GM12878 (cell line): ENCODE results near the gene TMIGD3. TPM values are rescaled to one million over a fixed set of nuclear protein-coding genes. Genes with fewer than 3 reads are reported as not detected.

Source experiments
- ATAC-seq: fragments of 200-7000 bp; cut with Tn5 transposase; 3 replicates; pipeline ENCODE4 v1.9.1; 2020; ENCODE audit warnings: mild to moderate bottlenecking, moderate library complexity
- BruUV-seq: library from RNA; stranded (reverse); fragments of 400-500 nt; replicated peaks from 2 replicates; lab custom pipeline; 2021; lab: Mats Ljungman, UMichigan
- CTCF ChIA-PET: fragments of 300-600 bp; sonication (Branson Sonifier 250); formaldehyde crosslinking; extraction: SDS; loops from one replicate; lab custom pipeline; 2021; ENCODE audit warnings: inconsistent platforms; lab: Yijun Ruan, JAX
- POLR2A ChIA-PET: fragments of 350-600 bp; formaldehyde crosslinking; extraction: SDS; loops from one replicate; lab custom pipeline; 2021; ENCODE audit warnings: inconsistent platforms; lab: Charles Lee
- RAD21 ChIA-PET: fragments of 300-600 bp; sonication (Branson Sonifier 250); formaldehyde crosslinking; loops from one replicate; lab custom pipeline; 2023; ENCODE audit warnings: antibody characterized with exemption; ENCODE audit not compliant: unreplicated experiment; lab: Charles Lee
- SMC1A ChIA-PET: fragments of 300-600 bp; sonication (Branson Sonifier 250); formaldehyde crosslinking; loops from one replicate; lab custom pipeline; 2023; ENCODE audit not compliant: unreplicated experiment, uncharacterized antibody; lab: Charles Lee
- DNase-seq: peaks from one replicate; pipeline ENCODE4 v3.0.0-alpha.2; 2011; ENCODE audit warnings: low read depth, low spot score
- FAIRE-seq: peaks from 3 replicates; lab custom pipeline; 2011; peaks lifted over from hg19 to GRCh38; lab: Jason Lieb, UNC
- H2AFZ ChIP-seq: 2 replicates; pipeline ENCODE4 v1.6.0; 2011; ENCODE audit warnings: low read depth, low read length, control low read depth; ENCODE audit not compliant: control insufficient read depth
- H3K27ac ChIP-seq: 2 replicates; pipeline ENCODE4 v1.5.1; 2011; ENCODE audit warnings: control low read depth; ENCODE audit not compliant: control insufficient read depth, insufficient read depth
- H3K27me3 ChIP-seq, 2 experiments: replicated peaks in 1 of 2; 2 replicates each; pipeline versions ENCODE4 v1.6.0 to v1.6.1; 2011; ENCODE audit warnings: low read length in 1 of 2; ENCODE audit not compliant: control insufficient read depth in 2 of 2, insufficient read depth in 2 of 2
- H3K36me3 ChIP-seq, 2 experiments: 2 replicates each; pipeline ENCODE4 v1.5.1; 2011; ENCODE audit warnings: low read length in 1 of 2; ENCODE audit not compliant: control insufficient read depth in 2 of 2, insufficient read depth in 2 of 2
- H3K4me1 ChIP-seq: 2 replicates; pipeline ENCODE4 v1.6.1; 2011; ENCODE audit warnings: mild to moderate bottlenecking, low read length, moderate library complexity, mixed read lengths; ENCODE audit not compliant: control insufficient read depth, insufficient read depth
- H3K4me2 ChIP-seq: 2 replicates; pipeline ENCODE4 v1.6.0; 2011; ENCODE audit warnings: control low read depth; ENCODE audit not compliant: control insufficient read depth, insufficient read depth
- H3K4me3 ChIP-seq: fragments of 200-600 bp; sonication (generic); 2 replicates; pipeline ENCODE4 v1.5.1; 2016
- H3K79me2 ChIP-seq: 2 replicates; pipeline ENCODE4 v1.6.0; 2011; ENCODE audit warnings: low read length; ENCODE audit not compliant: control insufficient read depth, insufficient read depth
- H3K9ac ChIP-seq: 2 replicates; pipeline ENCODE4 v1.8.0; 2011; ENCODE audit warnings: low read length, control low read depth, mixed read lengths; ENCODE audit not compliant: control insufficient read depth, insufficient read depth
- H3K9me3 ChIP-seq: replicated peaks from 3 replicates; pipeline ENCODE4 v1.5.1; 2011; ENCODE audit warnings: mild to moderate bottlenecking, low read length; ENCODE audit not compliant: control insufficient read depth, insufficient read depth
- H4K20me1 ChIP-seq: 2 replicates; pipeline ENCODE4 v1.6.0; 2011; ENCODE audit not compliant: control insufficient read depth, insufficient read depth
- ASH2L ChIP-seq: fragments of 300-600, 200-600 bp; sonication (generic); IDR thresholded peaks from 2 replicates; pipeline ENCODE4 v1.6.1; 2017; ENCODE audit warnings: low read depth, mild to moderate bottlenecking, borderline replicate concordance
- BHLHE40 ChIP-seq, 2 experiments: fragments of 450-650 bp in 1 of 2; IDR thresholded peaks; 2 replicates each; pipeline ENCODE4 v1.6.1; 2011 to 2017; ENCODE audit warnings: low read depth in 2 of 2, borderline replicate concordance in 1 of 2, improper control_type of control experiment in 1 of 2, low read length in 1 of 2, mild to moderate bottlenecking in 1 of 2
- BMI1 ChIP-seq: fragments of 450-650 bp; IDR thresholded peaks from 2 replicates; pipeline ENCODE4 v1.6.1; 2016; ENCODE audit warnings: mild to moderate bottlenecking, moderate library complexity, borderline replicate concordance
- GATAD2B ChIP-seq: fragments of 450-650 bp; conservative IDR thresholded peaks from 2 replicates; pipeline ENCODE4 v1.6.1; 2017; ENCODE audit warnings: low read depth, mild to moderate bottlenecking, moderate library complexity
- KLF5 ChIP-seq: fragments of 450-650 bp; IDR thresholded peaks from 2 replicates; pipeline ENCODE4 v1.6.1; 2014; ENCODE audit warnings: mild to moderate bottlenecking; ENCODE audit not compliant: partially characterized antibody
- MEF2A ChIP-seq: IDR thresholded peaks from 2 replicates; pipeline ENCODE4 v1.6.1; 2011; ENCODE audit warnings: low read depth, mild to moderate bottlenecking, low read length, moderate library complexity; ENCODE audit not compliant: insufficient read depth
- RB1 ChIP-seq: fragments of 450-650 bp; formaldehyde crosslinking; IDR thresholded peaks from 2 replicates; pipeline ENCODE4 v1.6.1; 2017; ENCODE audit warnings: mild to moderate bottlenecking, borderline replicate concordance
- RBBP5 ChIP-seq: fragments of 200-600 bp; sonication (generic); conservative IDR thresholded peaks from 2 replicates; pipeline ENCODE4 v1.6.1; 2016
- TARDBP ChIP-seq: IDR thresholded peaks from 2 replicates; pipeline ENCODE4 v1.6.1; 2016; ENCODE audit warnings: borderline replicate concordance
- TCF12 ChIP-seq: IDR thresholded peaks from 2 replicates; pipeline ENCODE4 v1.6.1; 2011; ENCODE audit warnings: low read depth, mild to moderate bottlenecking, low read length
- ZNF274 ChIP-seq: IDR thresholded peaks from one replicate; pipeline ENCODE4 v1.8.0; 2011; ENCODE audit not compliant: insufficient read length, insufficient read depth
- ZNF384 ChIP-seq: IDR thresholded peaks from 2 replicates; pipeline ENCODE4 v1.6.1; 2012; ENCODE audit warnings: low read depth, mild to moderate bottlenecking, low read length, improper control_type of control experiment, borderline replicate concordance
- ZSCAN29 ChIP-seq: fragments of 450-650 bp; IDR thresholded peaks from 2 replicates; pipeline ENCODE4 v1.6.1; 2017; ENCODE audit warnings: mild to moderate bottlenecking, moderate library complexity
- ZZZ3 ChIP-seq: IDR thresholded peaks from 2 replicates; pipeline ENCODE4 v1.6.1; 2011; ENCODE audit warnings: low read depth; ENCODE audit not compliant: control insufficient read depth, insufficient read length
- WGBS: methylation state at CpG from one replicate; pipeline ENCODE4 v1.1.6; 2016; ENCODE audit warnings: low lambda C conversion rate; ENCODE audit not compliant: insufficient replicate concordance, insufficient coverage; ENCODE audit errors: missing lambda C conversion rate; 5-methylcytosine and 5-hydroxymethylcytosine counted together
- in situ Hi-C: fragments of 300-500 bp; cut with MboI; formaldehyde crosslinking; loops from 9 replicates; pipeline ENCODE4 v1.14.3; 2018; ENCODE audit warnings: mixed read lengths
- intact Hi-C: fragments of 100-400 bp; cut with micrococcal nuclease; formaldehyde crosslinking; loops from one replicate; pipeline ENCODE4 v1.14.2; 2022; ENCODE audit not compliant: unreplicated experiment
- polyA plus RNA-seq, 11 experiments: library from polyadenylated mRNA; depleted of rRNA in 4 of 11; unstranded in 6 of 11; stranded (reverse) in 5 of 11; fragments of >200 nt; fragmentation: Nextera tagmentation in 4 of 11; fragmentation: Illumina TruSeq in 1 of 11; extraction: Ambion mirVana in 4 of 11; extraction: Trizol in 1 of 11; gene quantifications; 1 replicate in 1 of 11; 2 replicates in 10 of 11; pipeline versions ENCODE4 v1.2.1 to v1.2.3, GENCODE V29; 2011 to 2016; ENCODE audit warnings: inconsistent platforms in 2 of 11, missing spikeins in 2 of 11, low read depth in 1 of 11
- total RNA-seq, 4 experiments: library from RNA; depleted of rRNA in 3 of 4; stranded (reverse); fragments of >200 nt in 3 of 4; fragmentation: Illumina TruSeq in 1 of 4; extraction: Trizol in 1 of 4; gene quantifications; 2 replicates each; pipeline versions ENCODE4 v1.2.1 to v1.2.3, GENCODE V29; 2013 to 2021
- TF ChIP-seq, protein P1 (sequence below): IDR thresholded peaks from 2 replicates; pipeline ENCODE4 v1.6.1; 2012; ENCODE audit warnings: mild to moderate bottlenecking, low read depth, low read length
- TF ChIP-seq, protein P2 (sequence below): fragments of 450-650 bp; formaldehyde crosslinking; IDR thresholded peaks from 2 replicates; pipeline ENCODE4 v1.4.0; 2022; ENCODE audit warnings: mild to moderate bottlenecking, moderate library complexity

Gene TMIGD3
- total and polyA plus RNA-seq, 10 of the 15 experiments (the other 5 are each of a cell fraction or from before 2014, with no cell fraction given): 0.17 TPM; not detected in 9

DNA sequence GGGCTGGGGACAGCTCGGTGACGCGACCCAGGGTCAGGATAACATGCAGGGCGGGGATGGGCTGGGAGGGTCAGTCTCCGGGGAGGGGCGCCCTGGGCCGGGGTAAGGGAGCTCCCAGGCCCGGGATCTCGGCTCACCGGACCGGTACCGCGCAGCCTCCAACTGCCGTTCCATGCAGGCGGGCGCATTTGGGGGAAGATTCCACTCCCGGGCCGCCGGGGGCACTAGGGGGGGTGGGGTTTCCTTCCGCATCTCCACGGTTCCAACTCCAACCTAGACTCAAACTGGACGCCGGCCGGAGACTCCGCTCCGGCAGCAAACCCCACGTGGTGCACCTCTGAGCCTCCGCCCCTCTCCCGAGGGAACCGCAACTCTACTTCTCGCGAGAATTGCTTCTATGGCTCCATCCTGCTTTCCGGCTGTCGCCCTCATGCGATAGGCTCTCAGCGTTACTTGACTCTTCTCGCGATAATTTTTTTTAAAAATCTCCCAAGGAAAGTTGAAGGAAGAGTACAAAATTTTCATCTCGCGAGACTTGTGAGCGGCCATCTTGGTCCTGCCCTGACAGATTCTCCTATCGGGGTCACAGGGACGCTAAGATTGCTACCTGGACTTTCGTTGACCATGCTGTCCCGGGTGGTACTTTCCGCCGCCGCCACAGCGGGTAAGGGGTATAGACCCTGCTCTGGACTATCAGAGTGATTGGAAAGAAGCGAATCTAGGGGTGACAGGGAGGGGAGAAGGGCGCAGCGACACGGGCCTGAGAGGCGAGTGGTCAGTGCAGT, 54.3 kb downstream of the TMIGD3 start, which contains the start of the genes ATP5PB and WDR77:
ATP5PB (plus strand) TSS at position 547 of the 785 bp plus-strand sequence; CDS start at position 625, 78 bp downstream.
WDR77 (minus strand) TSS at position 339 of the 785 bp plus-strand sequence; CDS start at position 252, 87 bp downstream.
- Histone ChIP-seq H3K27me3 (no peaks in the 10 kb centered on the region), H3K9me3 (no peaks in the 10 kb centered on the region), H4K20me1 (no peaks in the 10 kb centered on the region), H3K4me1 (peaks cover 24% of the 10 kb centered on the region), H3K27ac (peak within 1 kb of the TSS; percentile 95), H2AFZ (peak within 1 kb of the TSS; percentile 93), H3K79me2 (peaks cover 80% of the 10 kb centered on the region), H3K4me3 (peak within 1 kb of the TSS; percentile 98), H3K9ac (peak within 1 kb of the TSS; percentile 99), H3K36me3 (peaks cover 0 to 17% of the 10 kb centered on the region in 2 experiments; a peak in 2 of 4 replicates), H3K4me2 (peak within 1 kb of the TSS; percentile 96)
- ChIA-PET SMC1A (interaction anchor here (0.9 to 2.8 kb wide), 9 partner anchors 8 to 288 kb away, joined by 3 to 20 read pairs (median 3); partner anchors contain the start of genes ADORA3 and TMIGD3), CTCF (interaction anchor here (0.7 to 3.1 kb wide), 6 partner anchors 10 to 418 kb away, joined by 3 to 22 read pairs (median 6); no protein-coding TSS in a partner anchor), RAD21 (interaction anchor here (0.6 to 3.5 kb wide), 9 partner anchors 25 to 312 kb away, joined by 3 to 18 read pairs (median 4); partner anchors contain the start of gene DDX20), POLR2A (interaction anchor here (1.5 kb wide), 1 partner anchor 59 kb away, joined by 5 read pairs; no protein-coding TSS in a partner anchor)
- FAIRE-seq (peak; percentile 73), ATAC-seq (peak; percentile 91), DNase-seq (peak; percentile 98)
- BruUV-seq: no TSS peak
- WGBS: 1% methylated on average over 47 of the region's 54 CpGs
- intact Hi-C loops (loop anchor here (2.0 to 5.0 kb wide), 2 partner anchors 58 to 306 kb away; partner anchors contain the start of gene DDX20), in situ Hi-C loops (no loop called here)
- TF ChIP-seq ZNF384: peak; percentile 96
- TF ChIP-seq ZZZ3: no peak
- TF ChIP-seq BMI1: no peak
- 0 out of 2 replicates have a peak, but pooled peaks have one; percentile 39 for TF ChIP-seq ASH2L
- TF ChIP-seq BHLHE40 (IDR thresholded peaks at IDR 0.05; ENCODE audit: borderline replicate concordance in 1 of 2, low read depth in 2 of 2, low read length in 1 of 2): no peak
- no peak for TF ChIP-seq TARDBP
- TF ChIP-seq RBBP5: no peak
- TF ChIP-seq GATAD2B: 0 out of 2 replicates have a peak, but pooled peaks have one; percentile 38
- TF ChIP-seq, protein P1, sequence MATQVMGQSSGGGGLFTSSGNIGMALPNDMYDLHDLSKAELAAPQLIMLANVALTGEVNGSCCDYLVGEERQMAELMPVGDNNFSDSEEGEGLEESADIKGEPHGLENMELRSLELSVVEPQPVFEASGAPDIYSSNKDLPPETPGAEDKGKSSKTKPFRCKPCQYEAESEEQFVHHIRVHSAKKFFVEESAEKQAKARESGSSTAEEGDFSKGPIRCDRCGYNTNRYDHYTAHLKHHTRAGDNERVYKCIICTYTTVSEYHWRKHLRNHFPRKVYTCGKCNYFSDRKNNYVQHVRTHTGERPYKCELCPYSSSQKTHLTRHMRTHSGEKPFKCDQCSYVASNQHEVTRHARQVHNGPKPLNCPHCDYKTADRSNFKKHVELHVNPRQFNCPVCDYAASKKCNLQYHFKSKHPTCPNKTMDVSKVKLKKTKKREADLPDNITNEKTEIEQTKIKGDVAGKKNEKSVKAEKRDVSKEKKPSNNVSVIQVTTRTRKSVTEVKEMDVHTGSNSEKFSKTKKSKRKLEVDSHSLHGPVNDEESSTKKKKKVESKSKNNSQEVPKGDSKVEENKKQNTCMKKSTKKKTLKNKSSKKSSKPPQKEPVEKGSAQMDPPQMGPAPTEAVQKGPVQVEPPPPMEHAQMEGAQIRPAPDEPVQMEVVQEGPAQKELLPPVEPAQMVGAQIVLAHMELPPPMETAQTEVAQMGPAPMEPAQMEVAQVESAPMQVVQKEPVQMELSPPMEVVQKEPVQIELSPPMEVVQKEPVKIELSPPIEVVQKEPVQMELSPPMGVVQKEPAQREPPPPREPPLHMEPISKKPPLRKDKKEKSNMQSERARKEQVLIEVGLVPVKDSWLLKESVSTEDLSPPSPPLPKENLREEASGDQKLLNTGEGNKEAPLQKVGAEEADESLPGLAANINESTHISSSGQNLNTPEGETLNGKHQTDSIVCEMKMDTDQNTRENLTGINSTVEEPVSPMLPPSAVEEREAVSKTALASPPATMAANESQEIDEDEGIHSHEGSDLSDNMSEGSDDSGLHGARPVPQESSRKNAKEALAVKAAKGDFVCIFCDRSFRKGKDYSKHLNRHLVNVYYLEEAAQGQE: no peak
- no peak for TF ChIP-seq KLF5
- TF ChIP-seq RB1: 0 out of 2 replicates have a peak, but pooled peaks have one; percentile 31
- TF ChIP-seq ZSCAN29: no peak
- TF ChIP-seq, protein P2, sequence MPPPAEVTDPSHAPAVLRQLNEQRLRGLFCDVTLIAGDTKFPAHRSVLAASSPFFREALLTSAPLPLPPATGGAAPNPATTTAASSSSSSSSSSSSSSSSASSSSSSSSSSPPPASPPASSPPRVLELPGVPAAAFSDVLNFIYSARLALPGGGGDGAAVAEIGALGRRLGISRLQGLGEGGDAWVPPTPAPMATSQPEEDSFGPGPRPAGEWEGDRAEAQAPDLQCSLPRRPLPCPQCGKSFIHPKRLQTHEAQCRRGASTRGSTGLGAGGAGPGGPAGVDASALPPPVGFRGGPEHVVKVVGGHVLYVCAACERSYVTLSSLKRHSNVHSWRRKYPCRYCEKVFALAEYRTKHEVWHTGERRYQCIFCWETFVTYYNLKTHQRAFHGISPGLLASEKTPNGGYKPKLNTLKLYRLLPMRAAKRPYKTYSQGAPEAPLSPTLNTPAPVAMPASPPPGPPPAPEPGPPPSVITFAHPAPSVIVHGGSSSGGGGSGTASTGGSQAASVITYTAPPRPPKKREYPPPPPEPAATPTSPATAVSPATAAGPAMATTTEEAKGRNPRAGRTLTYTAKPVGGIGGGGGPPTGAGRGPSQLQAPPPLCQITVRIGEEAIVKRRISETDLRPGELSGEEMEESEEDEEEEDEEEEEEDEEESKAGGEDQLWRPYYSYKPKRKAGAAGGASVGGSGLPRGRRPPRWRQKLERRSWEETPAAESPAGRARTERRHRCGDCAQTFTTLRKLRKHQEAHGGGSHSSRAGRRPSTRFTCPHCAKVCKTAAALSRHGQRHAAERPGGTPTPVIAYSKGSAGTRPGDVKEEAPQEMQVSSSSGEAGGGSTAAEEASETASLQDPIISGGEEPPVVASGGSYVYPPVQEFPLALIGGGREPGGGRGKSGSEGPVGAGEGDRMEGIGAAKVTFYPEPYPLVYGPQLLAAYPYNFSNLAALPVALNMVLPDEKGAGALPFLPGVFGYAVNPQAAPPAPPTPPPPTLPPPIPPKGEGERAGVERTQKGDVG: no peak
- TF ChIP-seq TCF12: 0 out of 2 replicates have a peak, but pooled peaks have one; percentile 4
- TF ChIP-seq MEF2A: no peak
- no peak for TF ChIP-seq ZNF274
